ENCODE data around the gene ERCC5.

GRCh38 chr13:102914339-102914930 lies 68.6 kb downstream of the ERCC5 start:
- no peak for TF ChIP-seq CTCF (IDR thresholded peaks at IDR 0.05; ENCODE audit: insufficient read depth, low read length)
- TF ChIP-seq POLR2AphosphoS5 (IDR thresholded peaks at IDR 0.05; ENCODE audit: low read depth), result no peak
- no peak for TF ChIP-seq REST (IDR thresholded peaks at IDR 0.05; ENCODE audit: insufficient replicate concordance, low read depth)
- no peak for TF ChIP-seq GABPA (IDR thresholded peaks at IDR 0.05; ENCODE audit: low read depth)
- no peak for TF ChIP-seq SPI1 (IDR thresholded peaks at IDR 0.05; ENCODE audit: borderline replicate concordance, low read depth)
